Neural progenitor cell (in vitro differentiated cells): Measurements from ENCODE around the gene CANT1.

Experiments
- CTCF ChIP-seq: fragments of 200-600 bp; sonication (generic); IDR thresholded peaks from 2 replicates; pipeline ENCODE4 v1.5.1; 2017; ENCODE audit warnings: antibody characterized with exemption, mild to moderate bottlenecking
- EZH2 ChIP-seq: fragments of 200-600 bp; sonication (generic); IDR thresholded peaks from 2 replicates; pipeline ENCODE4 v1.6.1; 2017; ENCODE audit warnings: antibody characterized with exemption, mild to moderate bottlenecking, moderate library complexity
- EZH2phosphoT487 ChIP-seq: fragments of 200-600 bp; sonication (generic); IDR thresholded peaks from 2 replicates; pipeline ENCODE4 v1.6.1; 2017; ENCODE audit warnings: antibody characterized with exemption

- no peak for TF ChIP-seq CTCF
- TF ChIP-seq EZH2phosphoT487 = no peak
- TF ChIP-seq EZH2 = no peak
Measured at GRCh38 chr17:79033046-79033616, 23.6 kb upstream of the CANT1 start.
